GM19043 (cell line): ENCODE measurements around the gene CXCL11.
A peak's percentile ranks its signal among the peaks of the same experiment; 100 is the strongest.
"Not testable (repeated sequence)": the region's sequence is repeated elsewhere in the genome, so short reads cannot be mapped to it uniquely, and the experiment has no call there.

Experiments
- ATAC-seq: cut with Tn5 transposase; IDR thresholded peaks from one replicate; pipeline ENCODE4 v1.9.1; 2021; ENCODE audit warnings: low read depth; ENCODE audit not compliant: unreplicated experiment

Gene CXCL11

DNA sequence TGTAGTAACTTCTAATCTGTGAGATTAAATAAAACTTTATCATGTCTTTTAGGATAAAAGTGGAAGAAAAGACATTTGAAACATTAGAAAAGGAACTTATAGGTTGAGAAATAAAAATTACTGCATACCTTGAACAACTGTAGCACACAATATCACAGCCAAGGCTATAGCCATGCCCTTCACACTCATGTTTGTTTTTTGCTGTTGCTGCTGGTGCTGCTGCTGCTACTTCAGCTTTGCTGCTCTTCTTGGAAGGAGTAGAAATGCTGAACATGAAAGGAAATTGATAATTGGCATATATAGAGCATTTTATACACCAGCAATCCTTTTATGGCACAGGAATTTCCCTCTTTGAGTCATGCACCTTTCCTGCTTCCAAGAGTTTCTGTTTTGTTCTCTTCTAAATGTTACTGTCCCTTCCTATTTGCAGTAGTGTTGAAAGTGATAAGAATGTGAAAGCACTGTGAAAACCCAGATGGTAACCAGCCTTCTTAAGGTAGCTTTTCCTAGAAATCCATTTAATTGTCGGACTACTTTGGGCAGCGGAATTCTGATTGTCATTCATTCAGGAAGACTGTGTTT, at the start of gene CXCL11:
CXCL11 (minus strand) TSS at position 272 of the 582 bp plus-strand sequence; CDS start at position 189, 83 bp downstream.
- no peak for ATAC-seq

DNA sequence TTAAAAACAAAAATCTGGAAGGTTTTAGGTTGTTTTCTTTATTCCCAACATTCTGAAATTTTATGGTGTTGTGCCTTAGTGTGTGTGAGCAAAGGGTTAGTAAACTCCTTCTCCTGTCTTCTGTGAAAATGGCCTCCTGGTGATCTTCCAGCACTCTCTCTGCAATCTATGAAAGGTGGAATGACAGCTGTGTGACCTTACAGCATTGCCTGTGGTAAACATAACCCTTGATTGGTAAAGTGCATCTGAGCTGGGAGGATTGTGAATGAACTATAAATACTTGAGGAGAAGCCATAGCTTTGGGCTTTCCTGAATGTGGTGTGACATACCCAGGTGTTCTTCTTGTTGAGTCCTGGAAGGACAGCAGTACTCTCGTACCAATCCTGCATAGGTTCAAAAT, 48.7 kb upstream of the CXCL11 start:
- ATAC-seq = no peak

DNA sequence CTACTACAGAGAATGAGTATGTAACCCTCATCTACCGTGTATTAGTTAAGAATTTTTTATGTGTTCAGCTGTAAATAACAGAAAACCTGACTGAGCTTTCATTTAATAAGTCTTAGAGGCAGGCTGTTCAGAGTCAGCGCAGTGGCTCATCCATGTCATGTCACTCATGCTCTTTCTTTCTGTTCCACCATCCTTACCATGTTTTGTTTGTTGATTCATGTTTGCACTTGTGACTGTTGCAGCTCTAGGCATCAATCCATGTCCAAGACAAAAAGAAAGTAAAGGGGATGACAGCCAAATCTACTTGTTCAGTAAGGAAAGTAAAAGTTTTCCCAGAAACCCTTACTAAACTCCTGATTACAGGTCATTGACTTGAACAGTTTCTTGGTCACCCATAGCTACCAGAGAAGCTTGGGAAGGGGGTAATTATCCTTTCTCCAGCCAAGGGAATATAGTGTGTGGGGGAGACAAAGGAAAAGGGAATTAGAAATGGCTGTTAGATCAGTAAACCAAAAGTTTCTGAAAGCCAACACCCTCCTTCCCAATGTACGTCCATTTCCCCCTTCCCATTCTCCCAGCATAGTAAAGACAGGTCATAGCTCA, 47.6 kb upstream of the CXCL11 start:
- ATAC-seq = no peak

DNA sequence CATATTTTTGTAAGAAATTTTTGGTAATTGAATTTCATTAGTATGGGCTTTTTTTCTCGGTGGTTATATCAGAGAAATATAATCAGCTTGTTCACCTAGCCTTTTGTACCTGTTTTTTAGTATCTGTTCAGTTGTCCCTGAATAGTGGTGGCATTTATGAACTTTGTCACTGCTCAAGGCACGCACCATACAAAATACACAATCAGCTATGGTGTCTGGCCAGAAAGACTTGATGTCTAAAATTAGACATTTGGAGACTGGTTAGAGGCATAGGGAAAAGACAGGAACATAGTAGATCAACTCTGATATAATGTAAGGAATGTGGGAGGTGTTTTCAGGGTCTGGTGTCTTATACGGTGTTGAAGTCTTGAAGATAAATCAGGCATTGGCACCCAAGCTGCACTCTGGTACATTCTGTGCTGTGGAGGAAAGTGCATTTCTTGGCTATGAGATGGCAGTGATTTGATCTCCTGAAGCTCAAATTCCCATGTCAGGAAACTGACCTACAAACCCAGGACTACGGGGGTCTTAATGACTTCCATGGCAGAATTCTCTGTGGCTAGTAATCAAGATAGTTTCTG, 42.3 kb upstream of the CXCL11 start:
- no peak for ATAC-seq

DNA sequence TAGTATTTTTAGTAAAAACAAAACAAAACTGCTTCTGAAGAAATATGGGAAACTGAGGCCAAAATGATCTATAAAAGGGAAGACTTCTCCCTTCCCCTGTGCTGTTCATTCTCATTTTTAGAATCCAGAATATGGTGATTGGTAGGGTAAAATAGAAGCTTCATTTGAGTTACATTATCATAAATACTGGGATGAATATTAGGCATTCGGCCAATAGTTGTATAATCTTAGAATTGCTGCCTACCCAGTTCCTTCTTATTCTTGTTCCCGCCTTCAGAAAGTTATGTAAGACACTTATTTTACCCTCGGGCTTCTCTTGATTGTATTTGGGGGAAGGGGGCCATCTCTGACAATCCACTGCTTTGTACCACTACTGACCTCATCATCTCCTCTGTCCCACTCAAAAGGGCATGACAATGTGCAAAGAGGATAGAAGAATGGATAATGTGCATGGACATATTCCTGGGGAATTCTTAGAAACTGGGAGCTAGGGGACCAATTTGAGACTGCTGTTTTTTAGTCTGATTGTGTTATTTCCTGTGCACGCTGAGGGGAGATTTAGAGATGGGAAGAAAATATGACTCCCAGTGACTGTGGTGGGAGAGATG, 39.2 kb upstream of the CXCL11 start:
- ATAC-seq = no peak

DNA sequence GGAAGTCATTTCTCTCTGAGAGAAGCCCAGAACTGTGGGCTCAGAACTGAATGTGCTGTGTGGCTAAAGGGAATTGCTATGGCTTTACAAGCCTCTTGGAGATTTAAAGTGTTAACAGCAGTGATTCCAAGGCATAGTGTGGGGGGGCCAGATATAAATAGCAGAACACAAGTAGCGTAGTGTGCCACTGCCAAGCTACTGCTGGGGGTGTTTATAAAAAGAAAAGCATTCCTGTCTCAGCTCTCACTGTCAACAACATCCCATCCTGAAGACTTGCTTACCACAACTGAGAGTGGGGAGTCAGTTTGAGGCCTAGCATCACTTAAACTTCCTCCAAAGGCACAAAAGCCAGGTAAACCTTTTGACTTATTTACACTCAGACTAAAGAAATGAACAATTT, 38.6 kb upstream of the CXCL11 start, which contains the start of gene ART3:
ART3 (plus strand) TSS at position 242 of the 400 bp plus-strand sequence. CDS start 1,181 bp downstream, outside the sequence.
- ATAC-seq = no peak

DNA sequence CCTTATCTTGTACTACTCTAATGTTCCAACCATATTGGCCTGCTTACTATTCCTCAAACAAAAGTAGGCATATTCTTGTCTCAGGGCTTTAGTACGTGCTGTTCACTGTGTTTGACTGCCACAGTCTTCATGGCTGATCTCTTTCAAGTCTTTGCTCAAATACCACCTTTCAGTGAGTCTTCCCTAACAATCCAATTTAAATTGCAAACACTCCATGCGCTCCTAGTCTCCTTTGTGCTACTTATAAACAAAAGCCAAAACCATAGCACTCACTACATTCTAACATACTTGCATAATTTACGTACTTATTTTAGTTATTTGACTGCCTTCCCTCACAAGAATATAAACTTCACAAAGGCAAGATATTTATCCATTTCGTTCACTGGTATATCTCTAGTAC, 36.9 kb upstream of the CXCL11 start:
- ATAC-seq = no peak

DNA sequence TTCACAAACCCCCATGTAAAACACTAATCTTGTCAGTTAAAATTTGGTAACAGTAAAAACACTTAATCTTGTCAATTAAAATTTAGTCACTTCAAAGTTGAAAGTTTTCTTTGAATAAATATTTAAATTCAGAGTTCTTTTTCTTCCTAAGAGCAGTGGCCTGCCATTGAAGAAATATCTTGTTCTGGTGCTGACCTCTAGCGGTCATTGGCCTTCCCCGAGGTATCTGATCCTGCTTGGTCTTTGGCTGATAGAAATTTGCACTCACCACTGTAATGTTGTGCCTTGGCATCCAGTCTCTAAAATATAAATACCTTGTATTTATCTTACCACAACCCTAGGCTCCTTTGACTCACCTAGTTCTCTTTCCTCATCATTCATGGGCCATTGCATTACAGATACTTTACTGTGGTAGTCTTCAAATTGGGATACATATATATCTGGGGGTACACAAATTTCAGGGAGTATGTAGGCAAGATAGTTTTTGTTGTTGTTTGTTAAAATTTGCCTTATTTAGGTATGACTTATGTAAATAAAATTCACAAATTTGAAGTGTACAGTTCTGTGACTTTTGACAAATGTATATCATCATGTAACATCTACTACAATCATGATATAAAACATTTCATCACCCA, 31.9 kb upstream of the CXCL11 start:
- peak; percentile 83 for ATAC-seq

DNA sequence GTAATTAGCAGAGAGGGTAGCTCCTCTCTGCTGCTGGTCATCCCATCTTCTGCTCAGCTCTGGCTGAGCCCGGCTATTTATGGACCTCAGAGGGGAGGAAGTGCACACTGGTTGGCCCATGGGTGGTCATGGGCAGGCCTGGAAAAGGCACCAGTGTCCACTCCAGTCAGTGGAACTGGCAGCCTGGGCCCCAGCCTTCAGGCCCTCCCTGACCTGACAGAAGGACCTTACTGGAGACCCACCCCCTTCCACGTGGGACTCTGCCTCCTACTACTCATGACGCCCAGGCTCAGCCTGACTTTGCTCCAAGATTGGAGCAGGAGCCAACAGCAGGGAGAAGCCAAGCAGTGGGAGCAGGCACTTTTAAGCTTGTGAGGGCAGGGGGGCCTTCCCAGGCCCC, 30.7 kb upstream of the CXCL11 start:
- no peak for ATAC-seq

DNA sequence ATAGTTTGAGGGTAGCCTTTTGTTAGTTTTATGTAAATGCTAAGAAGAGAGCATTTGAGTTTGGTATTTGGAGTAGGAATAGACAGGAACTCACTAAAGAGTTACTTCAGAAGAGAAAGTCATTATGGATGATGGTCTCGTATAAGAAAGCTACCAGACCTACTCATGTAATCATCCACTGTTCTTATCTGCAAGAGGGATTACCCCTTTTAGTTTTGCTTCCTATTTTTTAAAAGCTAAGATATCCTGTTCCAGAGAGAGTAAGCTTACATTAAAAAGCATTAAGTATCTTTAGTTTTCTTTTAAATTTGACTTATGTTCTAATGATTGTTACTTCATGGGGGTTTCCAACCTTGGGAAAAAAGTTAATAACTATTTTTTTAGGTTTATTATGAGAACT, 26.1 kb upstream of the CXCL11 start:
- ATAC-seq = peak; percentile 60

DNA sequence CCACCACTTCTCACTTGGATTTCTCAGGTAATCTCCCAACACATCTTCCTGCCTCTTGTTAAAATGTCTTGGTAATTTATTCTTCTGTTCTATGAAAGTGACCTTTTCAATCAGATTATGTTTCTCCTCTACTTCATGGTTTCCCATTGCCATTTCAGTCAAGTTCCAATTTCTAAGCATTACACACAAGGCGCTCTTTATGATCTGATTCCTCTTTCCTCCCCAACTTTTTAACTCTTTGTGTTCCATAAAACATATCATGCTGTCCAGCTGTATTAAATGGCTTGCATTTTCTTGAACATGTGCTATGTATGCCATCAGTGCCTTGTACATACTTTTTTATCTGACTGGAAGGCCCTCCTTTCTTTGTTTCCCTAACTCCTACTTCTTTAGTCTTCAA, 25.6 kb upstream of the CXCL11 start:
- no peak for ATAC-seq

DNA sequence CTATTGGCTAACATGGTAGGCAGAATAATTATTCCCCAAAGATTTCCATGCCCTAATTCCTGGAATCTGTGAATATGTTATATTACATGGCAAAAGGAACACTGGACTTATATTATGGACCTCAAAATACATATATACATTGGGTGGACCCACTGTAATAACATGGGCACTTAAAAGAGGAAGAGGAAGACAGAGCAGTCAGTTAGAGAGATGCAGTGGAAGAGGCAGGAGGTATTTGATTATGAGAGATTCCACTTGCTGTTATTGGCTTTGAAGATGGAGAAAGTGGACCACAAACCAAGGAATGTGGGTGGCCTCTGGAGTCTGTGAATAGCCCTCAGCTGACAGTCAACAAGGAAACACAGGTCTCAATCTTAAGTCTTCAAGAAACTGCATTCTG, 24.6 kb upstream of the CXCL11 start:
- ATAC-seq = no peak

DNA sequence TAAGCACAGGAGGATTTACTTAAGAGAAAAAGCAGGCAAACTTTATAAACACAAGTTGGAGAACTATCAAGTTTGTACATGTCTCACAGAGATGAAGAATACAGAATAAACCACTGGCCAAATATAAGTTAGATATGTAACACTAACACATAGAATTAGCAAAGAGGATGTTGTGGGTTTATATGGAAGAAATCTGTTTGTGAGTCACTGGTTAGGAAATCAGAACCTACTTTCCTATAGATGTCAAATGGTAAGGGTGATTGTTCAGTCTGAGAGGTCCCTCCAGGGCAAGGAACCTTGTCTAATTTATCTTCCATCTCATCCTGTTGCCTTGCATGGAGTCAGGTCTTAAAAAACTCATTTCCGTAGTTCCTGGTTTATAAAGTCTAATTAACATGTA, 23.9 kb upstream of the CXCL11 start:
- no peak for ATAC-seq

DNA sequence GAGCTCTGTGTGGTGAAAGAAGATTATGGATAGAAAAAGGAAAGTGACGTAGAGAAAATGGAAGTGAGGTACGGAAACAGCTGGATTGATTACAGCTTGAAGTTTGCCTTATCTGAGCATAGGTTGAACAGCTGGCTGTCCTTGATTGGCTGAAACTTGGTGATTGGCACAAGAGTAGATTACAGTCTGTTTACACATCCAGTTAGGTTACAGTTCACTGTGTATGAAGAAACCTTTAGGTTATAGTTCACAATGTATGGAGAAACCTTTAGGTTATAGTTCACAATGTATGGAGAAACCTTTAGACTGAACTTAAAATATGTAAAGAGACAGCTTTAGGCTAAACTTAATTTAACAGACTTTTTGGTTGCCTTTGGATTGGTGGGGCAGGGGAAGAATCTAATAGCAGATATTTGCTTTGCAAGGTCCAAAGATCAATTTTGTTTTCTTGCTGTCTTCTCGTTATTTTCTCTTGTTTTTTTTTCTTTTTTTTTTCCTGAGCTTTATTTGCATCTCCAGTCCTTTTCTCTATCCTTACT, 23.1 kb upstream of the CXCL11 start:
- no peak for ATAC-seq

DNA sequence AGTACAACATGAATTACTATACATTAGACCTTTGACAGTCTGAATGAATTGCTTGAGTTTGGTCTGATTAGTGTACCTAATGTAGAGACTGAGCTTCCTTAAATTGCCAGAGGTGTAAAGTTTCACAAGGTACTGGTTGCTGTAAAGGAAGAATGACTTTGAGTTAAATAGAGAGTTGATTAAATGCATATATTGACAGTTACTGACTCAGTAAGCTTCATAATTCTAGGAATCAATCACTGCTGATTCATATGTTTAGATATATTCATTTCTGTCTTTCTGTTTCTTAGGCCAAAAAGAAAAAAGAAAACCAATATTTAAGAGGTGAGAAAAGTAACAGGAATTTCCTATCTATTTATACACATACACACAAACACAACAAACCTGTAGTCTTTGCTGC, 22.4 kb upstream of the CXCL11 start:
- peak; percentile 28 for ATAC-seq

DNA sequence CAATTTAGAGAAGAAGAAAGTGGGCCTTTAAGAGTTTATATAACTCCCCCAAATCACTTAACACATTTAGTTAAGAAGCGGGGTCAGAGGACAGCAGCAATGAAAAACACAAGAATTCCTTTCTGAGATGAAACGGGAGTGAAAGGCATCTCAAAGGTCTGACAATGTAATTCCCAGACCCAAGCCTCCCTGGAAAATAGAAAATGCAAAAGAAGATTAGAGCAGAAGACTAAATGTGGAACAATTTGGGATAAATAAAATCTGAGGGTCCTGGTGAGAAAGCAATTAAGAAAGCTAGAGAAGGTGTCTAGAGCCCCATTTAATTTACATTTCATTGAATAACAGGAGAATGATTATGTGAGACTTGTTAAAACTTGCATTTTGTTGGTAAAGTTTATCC, 19.6 kb upstream of the CXCL11 start:
- ATAC-seq = no peak

DNA sequence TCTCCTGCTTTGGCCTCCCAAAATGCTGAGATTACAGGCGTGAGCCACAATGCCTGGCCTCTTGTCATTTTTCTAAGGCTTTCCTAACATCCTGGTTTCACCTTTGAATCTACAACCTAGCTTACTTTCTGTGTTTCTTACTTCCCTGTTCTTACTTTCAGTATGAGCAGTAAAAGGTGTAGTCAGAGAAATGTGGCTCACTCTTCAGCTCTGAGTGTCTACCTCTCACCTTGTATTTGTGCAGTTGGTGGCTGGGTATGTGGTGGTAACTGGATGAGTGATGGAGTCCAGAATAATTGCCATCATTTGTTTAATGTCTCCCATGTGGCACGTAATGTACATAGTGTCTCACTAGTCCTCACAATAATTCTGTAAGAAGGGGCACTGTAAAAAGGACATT, 19.1 kb upstream of the CXCL11 start:
- peak; percentile 96 for ATAC-seq

DNA sequence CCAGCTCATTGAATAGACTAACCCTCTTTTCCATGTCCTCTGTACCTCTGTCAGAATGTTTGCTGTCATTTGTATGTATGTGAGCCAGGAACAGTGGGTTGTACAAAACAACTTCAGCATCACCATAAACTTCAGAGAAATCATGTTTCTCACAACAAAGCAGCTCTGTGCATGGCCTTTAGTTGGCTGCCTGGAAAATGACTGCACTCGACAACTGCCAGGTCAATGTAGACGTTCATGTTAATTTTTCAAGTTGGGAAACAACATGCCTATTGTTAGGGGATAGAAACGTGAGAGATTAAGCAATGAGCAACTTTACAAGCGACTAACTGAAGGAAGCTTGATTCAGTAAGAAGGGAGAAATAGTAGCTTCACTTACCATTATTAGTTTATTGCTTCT, 17.9 kb upstream of the CXCL11 start:
- ATAC-seq = no peak

DNA sequence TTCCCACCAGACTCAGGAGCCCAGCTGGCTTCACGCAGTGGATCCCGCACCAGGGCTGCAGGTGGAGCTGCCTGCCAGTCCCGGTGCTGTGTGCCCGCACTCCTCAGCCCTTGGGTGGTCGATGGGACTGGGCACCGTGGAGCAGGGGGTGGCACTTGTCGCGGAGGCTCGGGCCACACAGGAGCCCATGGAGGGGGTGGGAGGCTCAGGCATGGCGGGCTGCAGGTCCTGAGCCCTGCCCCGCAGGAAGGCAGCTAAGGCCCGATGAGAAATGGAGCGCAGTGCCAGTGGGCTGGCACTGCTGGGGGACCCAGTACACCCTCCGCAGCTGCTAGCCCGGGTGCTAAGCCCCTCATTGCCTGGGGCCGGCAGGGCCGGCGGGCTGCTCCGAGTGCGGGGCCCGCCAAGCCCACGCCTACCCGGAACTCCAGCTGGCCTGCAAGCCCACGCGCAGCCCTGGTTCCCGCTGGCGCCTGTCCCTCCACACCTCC, 14.7 kb upstream of the CXCL11 start:
- ATAC-seq = not testable (repeated sequence)

DNA sequence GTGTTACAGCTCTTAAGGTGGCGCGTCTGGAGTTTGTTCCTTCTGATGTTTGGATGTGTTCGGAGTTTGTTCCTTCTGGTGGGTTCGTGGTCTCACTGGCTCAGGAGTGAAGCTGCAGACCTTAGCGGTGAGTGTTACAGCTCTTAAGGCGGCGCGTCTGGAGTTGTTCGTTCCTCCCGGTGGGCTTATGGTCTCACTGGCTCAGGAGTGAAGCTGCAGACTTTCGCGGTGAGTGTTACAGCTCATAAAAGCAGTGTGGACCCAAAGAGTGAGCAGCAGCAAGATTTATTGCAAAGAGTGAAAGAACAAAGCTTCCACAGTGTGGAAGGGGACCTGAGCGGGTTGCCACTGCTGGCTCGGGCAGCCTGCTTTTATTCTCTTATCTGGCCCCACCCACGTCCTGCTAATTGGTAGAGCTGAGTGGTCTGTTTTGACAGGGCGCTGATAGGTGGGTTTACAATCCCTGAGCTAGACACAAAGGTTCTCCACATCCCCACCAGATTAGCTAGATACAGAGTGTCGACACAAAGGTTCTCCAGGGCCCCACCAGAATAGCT, 14.1 kb upstream of the CXCL11 start:
- not testable (repeated sequence) for ATAC-seq

DNA sequence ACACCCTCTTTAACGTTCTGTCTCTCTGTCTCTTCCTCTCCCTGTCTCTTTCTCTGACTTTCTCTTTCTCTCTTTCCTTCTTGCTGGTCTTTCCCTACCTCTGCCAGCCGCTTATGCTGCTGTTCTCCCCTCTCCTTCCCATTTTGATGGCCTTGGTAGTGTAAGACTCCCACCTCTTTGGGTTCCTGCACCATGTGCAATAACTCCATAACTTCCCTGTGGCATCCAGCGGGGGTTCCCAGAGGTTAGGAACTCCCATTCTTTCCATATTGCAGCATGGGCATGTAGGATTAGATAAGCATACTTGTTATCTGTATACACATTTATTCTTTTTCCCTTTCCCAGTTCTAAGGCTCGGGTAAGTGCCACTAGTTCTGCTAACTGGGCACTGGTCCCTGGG, 8.8 kb upstream of the CXCL11 start:
- not testable (repeated sequence) for ATAC-seq
